ENCODE data around the gene ZG16.
"Not testable (repeated sequence)": the region's sequence is repeated elsewhere in the genome, so short reads cannot be mapped to it uniquely, and the experiment has no call there.

Gene ZG16, protein sequence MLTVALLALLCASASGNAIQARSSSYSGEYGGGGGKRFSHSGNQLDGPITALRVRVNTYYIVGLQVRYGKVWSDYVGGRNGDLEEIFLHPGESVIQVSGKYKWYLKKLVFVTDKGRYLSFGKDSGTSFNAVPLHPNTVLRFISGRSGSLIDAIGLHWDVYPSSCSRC

GRCh38 chr16:29777576-29778350 is at the start of gene ZG16:
TSS of gene ZG16 (plus strand) at chr16:29778256. CDS start at chr16:29779267, 1,011 bp downstream.
- TF ChIP-seq FOXA1 (IDR thresholded peaks at IDR 0.05) (no peak), FOXK2 (IDR thresholded peaks at IDR 0.05) (no peak)
- ChIA-PET POLR2A (interaction anchor here (1.4 kb wide), 1 partner anchor 12 kb away, joined by 6 read pairs; the partner anchor contains the start of gene KIF22), CTCF (no interaction called here)
- no peak for DNase-seq (ENCODE audit: extremely low spot score)

DNA sequence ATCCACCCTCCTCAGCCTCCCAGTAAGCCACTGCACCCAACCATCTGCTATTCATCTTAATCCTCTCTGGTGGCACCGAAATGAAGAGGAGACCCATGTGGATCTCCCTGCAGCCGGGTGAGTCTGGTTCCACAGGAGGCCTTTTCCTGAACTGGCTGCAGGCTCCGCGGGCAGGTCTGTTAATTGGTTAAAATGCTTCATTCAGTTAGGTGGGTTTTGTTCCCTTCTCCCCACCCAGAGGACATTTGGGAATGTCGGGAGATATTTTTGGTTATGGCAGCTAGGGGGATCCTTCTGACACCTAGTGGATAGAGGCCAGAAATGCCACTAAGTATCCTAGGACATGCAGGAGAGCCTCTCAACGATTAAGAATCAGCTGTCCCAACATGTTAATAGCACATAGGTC is 48.9 kb upstream of the ZG16 start:
- POLR2A ChIA-PET = interaction anchor here (0.8 to 2.8 kb wide), 3 partner anchors 9 to 61 kb away, joined by 3 to 14 read pairs (median 3); partner anchors contain the start of gene KIF22
- TF ChIP-seq LEF1 (IDR thresholded peaks at IDR 0.05; ENCODE audit: borderline replicate concordance) = no peak
- TF ChIP-seq HDGF (IDR thresholded peaks at IDR 0.05; ENCODE audit: borderline replicate concordance) = no peak
- TF ChIP-seq ARNT (IDR thresholded peaks at IDR 0.05) = no peak
- no peak for TF ChIP-seq FOXA1 (IDR thresholded peaks at IDR 0.05)
- TF ChIP-seq SP1 (IDR thresholded peaks at IDR 0.05) = no peak
- no peak for TF ChIP-seq NFRKB (IDR thresholded peaks at IDR 0.05)
- TF ChIP-seq BHLHE40 (IDR thresholded peaks at IDR 0.05; ENCODE audit: borderline replicate concordance) = no peak
- no peak for TF ChIP-seq CTBP1 (IDR thresholded peaks at IDR 0.05; ENCODE audit: borderline replicate concordance)
- TF ChIP-seq TARDBP (IDR thresholded peaks at IDR 0.05) = no peak
- TF ChIP-seq ZNF384 (IDR thresholded peaks at IDR 0.05) = no peak
- peak; percentile 67 for DNase-seq (ENCODE audit: extremely low spot score)
- CTCF ChIA-PET = interaction anchor here (0.5 to 2.8 kb wide), 10 partner anchors 8 to 1674 kb away, joined by 3 to 13 read pairs (median 4); partner anchors contain the start of gene PAGR1

DNA sequence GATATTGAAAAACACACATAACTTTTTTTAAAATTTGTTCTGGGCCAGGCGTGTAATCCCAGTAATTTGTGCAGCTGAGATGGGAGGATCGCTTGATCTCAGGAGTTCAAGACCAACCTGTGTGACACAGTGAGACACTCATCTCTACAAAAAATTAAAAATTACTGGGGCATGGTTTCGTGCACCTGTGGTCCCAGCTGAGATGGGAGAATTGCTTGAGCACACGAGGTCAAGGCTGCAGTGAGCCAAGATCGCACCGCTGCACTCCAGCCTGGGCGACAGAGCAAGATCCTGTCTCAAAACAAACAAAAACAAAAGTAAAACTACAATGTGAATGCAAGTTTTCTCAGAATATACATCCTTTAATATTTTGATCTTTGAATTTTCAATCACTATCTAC is 47.4 kb upstream of the ZG16 start:
- CTCF ChIA-PET = interaction anchor here (0.6 to 2.8 kb wide), 3 partner anchors 31 to 60 kb away, joined by 3 to 13 read pairs (median 4); partner anchors contain the start of gene KIF22
- POLR2A ChIA-PET = interaction anchor here (2.8 kb wide), 1 partner anchor 60 kb away, joined by 14 read pairs; the partner anchor contains the start of gene KIF22
- no peak for DNase-seq (ENCODE audit: extremely low spot score)
- no peak for TF ChIP-seq NFRKB (IDR thresholded peaks at IDR 0.05)
- TF ChIP-seq CTBP1 (IDR thresholded peaks at IDR 0.05; ENCODE audit: borderline replicate concordance) = no peak
- no peak for TF ChIP-seq HDGF (IDR thresholded peaks at IDR 0.05; ENCODE audit: borderline replicate concordance)
- no peak for TF ChIP-seq ELF4 (IDR thresholded peaks at IDR 0.05)

DNA sequence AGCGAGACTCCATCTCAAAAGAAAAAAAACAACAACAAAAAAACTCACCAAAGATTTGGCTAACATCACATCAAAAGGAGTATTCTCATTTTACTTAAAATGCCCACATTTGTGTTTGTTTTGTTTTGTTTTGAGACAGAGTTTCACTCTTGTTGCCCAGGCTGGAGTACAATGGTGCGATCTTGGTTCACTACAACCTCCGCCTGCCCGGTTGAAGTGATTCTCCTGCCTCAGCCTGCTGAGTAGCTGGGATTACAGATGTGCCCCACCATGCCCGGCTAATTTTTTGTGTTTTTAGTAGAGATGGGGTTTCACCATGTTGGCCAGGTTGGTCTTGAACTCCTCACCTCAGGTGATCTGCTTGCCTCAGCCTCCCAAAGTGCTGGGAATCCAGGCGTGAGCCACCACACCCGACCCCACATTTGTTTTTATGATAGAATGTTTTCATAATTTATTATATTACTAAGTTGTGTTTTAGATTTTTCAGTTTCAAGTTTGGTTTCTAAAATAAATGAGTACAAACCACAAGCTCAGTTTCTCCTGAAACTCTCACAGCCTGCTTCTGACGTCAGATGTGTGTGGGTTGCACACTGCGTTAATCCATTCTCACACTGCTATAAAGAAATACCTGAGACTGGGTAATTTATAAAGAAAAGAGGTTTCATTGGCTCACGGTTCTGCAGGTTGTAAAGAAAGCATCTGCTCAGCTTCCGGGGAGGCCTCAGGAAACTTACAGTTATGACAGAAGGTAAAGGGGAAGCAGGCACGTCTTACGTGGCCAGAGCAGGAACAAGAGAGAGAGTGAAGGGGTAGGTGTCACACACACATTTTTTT is 46.1 kb upstream of the ZG16 start:
- ChIA-PET POLR2A (interaction anchor here (1.4 kb wide), 1 partner anchor 75 kb away, joined by 6 read pairs; the partner anchor contains the start of gene MAZ), CTCF (interaction anchor here (0.6 to 0.7 kb wide), 2 partner anchors 84 to 156 kb away, joined by 3 read pairs; partner anchors contain the start of gene PAGR1)
- not testable (repeated sequence) for DNase-seq (ENCODE audit: extremely low spot score)

- TF ChIP-seq FOXA1 (IDR thresholded peaks at IDR 0.05) (no peak), LEF1 (IDR thresholded peaks at IDR 0.05; ENCODE audit: borderline replicate concordance) (no peak), CTBP1 (IDR thresholded peaks at IDR 0.05; ENCODE audit: borderline replicate concordance) (no peak), TARDBP (IDR thresholded peaks at IDR 0.05) (no peak), SUZ12 (IDR thresholded peaks at IDR 0.05) (no peak), ARNT (IDR thresholded peaks at IDR 0.05) (no peak), NFRKB (IDR thresholded peaks at IDR 0.05) (no peak), ELF4 (IDR thresholded peaks at IDR 0.05) (no peak), PKNOX1 (IDR thresholded peaks at IDR 0.05) (no peak), FOXK2 (IDR thresholded peaks at IDR 0.05) (no peak)
- no peak for DNase-seq (ENCODE audit: extremely low spot score)
- ChIA-PET POLR2A (no interaction called here), CTCF (no interaction called here)
Measured at GRCh38 chr16:29734786-29735185, 43.3 kb upstream of the ZG16 start.

- TF ChIP-seq L3MBTL2 (conservative IDR thresholded peaks at IDR 0.05) = peak; percentile 31; the same call in 1 of the 2 replicates
- no peak for TF ChIP-seq FOXK2 (IDR thresholded peaks at IDR 0.05)
- CTCF ChIA-PET = interaction anchor here (0.9 kb wide), 1 partner anchor 13 kb away, joined by 4 read pairs; no protein-coding TSS in a partner anchor
- peak; percentile 30 for DNase-seq (ENCODE audit: extremely low spot score)
- POLR2A ChIA-PET = no interaction called here
Measured at GRCh38 chr16:29736112-29736511, 41.9 kb upstream of the ZG16 start.

DNA sequence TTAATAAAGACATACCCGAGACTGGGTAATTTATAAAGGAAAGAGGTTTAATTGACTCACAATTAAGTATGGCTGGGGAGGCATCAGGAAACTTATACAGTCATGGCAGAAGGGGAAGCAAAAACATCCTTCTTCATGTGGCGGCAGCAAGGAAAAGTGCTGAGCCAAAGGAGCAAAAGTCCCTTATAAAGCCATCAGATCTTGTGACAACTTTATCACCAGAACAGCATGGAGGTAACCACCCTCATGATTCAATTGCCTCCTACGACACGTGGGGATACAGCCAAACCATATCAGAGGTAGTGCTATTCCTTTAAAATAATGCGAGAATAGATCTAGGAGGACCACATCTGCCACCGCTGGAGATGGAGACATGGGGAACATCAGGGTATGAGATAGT is 41.3 kb upstream of the ZG16 start:
- TF ChIP-seq SP1 (IDR thresholded peaks at IDR 0.05) = no peak
- no peak for TF ChIP-seq TARDBP (IDR thresholded peaks at IDR 0.05)
- no peak for TF ChIP-seq BHLHE40 (IDR thresholded peaks at IDR 0.05; ENCODE audit: borderline replicate concordance)
- TF ChIP-seq NFRKB (IDR thresholded peaks at IDR 0.05) = no peak
- TF ChIP-seq FOXA1 (IDR thresholded peaks at IDR 0.05) = no peak
- TF ChIP-seq SUZ12 (IDR thresholded peaks at IDR 0.05) = no peak
- TF ChIP-seq PKNOX1 (IDR thresholded peaks at IDR 0.05) = 0 out of 2 replicates have a peak, but pooled peaks have one; percentile 6
- no peak for TF ChIP-seq ELF4 (IDR thresholded peaks at IDR 0.05)
- TF ChIP-seq FOXK2 (IDR thresholded peaks at IDR 0.05) = no peak
- ChIA-PET POLR2A (no interaction called here), CTCF (interaction anchor here (0.7 kb wide), 1 partner anchor 133 kb away, joined by 3 read pairs; no protein-coding TSS in a partner anchor)
- DNase-seq (ENCODE audit: extremely low spot score) = no peak
